ENCODE data around the gene CHST6. TPM values are rescaled to one million over a fixed set of nuclear protein-coding genes. Genes with fewer than 3 reads are reported as not detected.
"Not testable (repeated sequence)": the region's sequence is repeated elsewhere in the genome, so short reads cannot be mapped to it uniquely, and the experiment has no call there.

The CHST6 gene
- total RNA-seq, 2 experiments from 2014 or later: not detected

DNA sequence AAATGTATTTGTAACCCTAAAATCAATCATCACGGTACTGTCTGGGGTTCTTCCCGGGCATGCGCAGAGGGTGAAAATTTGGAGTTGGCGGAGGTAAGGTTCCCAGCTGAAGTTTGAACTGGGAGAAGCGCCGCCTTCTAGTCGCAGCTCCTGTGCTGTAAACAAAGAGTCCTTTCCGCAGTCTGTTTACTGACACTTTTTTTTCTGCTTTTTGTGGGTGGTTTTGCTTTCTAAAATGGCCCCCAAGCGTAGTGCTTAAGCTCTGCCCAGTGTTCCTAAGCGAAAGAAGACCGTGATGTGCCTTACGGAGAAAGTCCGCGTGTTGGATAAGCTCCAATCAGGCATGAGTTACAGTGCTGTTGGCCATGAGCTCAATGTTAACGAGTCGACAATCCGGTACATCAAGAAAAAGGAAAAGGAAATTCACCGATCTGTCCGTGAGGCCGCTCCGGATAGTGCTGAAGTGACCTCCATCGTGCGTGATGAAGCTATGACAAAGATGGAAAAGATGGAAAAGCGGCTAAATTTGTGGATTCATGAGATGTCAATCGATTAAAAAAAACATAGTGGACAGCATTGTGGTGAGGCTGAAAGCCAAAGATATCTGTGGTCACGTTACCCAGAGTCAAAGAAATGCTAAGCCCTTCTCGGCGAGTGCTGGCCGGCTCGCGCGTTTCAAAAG, 61.4 kb downstream of the CHST6 start:
- no peaks in the 10 kb centered on the region for H3K9me3 Mint-ChIP-seq
- intact Hi-C loops (cut with micrococcal nuclease): no loop called here
- ChIA-PET POLR2A (interaction anchor here (1.0 to 2.3 kb wide), 8 partner anchors 11 to 214 kb away, joined by 3 to 12 read pairs (median 5); partner anchors contain the start of genes KARS1, TERF2IP and TMEM170A), CTCF (interaction anchor here (0.9 to 3.6 kb wide), 11 partner anchors 8 to 234 kb away, joined by 3 to 13 read pairs (median 4); partner anchors contain the start of genes KARS1, TERF2IP and TMEM170A)
- peaks cover 29% of the 10 kb centered on the region for H3K4me1 Mint-ChIP-seq (ENCODE audit: low read depth)
- no peaks in the 10 kb centered on the region for H3K27me3 Mint-ChIP-seq
- peaks cover 15% of the 10 kb centered on the region for H3K36me3 Mint-ChIP-seq (ENCODE audit: low read depth)
- DNase-seq (peak; percentile 72), ATAC-seq (peak; percentile 70)
- H3K4me3 Mint-ChIP-seq: peak overlapping the region; percentile 77
- H3K27ac Mint-ChIP-seq: peak overlapping the region; percentile 94
- TF ChIP-seq, protein P1, sequence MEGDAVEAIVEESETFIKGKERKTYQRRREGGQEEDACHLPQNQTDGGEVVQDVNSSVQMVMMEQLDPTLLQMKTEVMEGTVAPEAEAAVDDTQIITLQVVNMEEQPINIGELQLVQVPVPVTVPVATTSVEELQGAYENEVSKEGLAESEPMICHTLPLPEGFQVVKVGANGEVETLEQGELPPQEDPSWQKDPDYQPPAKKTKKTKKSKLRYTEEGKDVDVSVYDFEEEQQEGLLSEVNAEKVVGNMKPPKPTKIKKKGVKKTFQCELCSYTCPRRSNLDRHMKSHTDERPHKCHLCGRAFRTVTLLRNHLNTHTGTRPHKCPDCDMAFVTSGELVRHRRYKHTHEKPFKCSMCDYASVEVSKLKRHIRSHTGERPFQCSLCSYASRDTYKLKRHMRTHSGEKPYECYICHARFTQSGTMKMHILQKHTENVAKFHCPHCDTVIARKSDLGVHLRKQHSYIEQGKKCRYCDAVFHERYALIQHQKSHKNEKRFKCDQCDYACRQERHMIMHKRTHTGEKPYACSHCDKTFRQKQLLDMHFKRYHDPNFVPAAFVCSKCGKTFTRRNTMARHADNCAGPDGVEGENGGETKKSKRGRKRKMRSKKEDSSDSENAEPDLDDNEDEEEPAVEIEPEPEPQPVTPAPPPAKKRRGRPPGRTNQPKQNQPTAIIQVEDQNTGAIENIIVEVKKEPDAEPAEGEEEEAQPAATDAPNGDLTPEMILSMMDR (IDR thresholded peaks at IDR 0.05): no peak

DNA sequence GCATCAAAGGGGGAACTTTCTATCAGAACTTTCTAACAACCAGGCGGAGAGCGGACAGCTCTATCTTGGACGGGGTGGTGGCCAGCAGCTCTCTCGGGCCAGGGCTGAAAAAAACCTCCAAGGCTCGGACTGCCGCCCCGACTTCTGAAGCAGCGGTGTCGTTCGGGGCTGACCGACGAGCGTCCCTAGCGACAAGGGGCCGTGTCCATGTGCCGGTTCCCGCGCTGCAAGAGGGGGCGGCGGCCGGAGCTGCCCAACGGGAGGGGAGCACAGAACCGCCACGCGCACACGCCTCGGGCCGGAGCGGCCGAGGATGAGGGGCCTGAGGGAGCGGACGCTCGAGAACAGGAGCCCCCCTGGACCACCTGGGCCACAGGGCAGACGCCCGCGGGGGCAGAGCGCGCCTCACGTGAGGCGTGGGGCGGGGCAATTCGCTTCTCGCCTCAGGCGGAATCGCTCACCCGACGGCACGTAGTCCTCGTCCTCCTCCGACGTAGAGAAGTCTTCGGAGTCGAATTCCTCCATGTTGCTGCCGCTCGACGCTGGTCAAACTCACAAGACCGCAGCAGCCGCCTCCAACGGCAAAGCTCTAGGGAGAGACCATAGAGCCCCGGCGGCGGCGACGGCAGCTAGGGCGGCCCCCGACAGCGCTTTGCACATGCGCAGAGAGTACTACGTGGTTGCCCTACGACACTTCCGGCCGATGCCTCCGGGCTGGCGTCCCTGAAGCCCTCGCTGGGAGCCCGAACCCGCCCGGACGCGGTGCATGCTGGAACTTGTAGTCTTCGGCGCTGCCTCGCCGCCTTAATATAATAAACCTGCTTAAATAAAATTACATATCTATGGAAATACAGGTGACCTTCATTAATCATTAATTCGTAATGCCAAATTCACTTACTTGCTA, 62.2 kb downstream of the CHST6 start, which contains the start of gene CFDP1:
Gene CFDP1 (minus strand): TSS at position 676 of the 904 bp plus-strand sequence. CDS start 151 bp downstream, at position 525.
- H3K9me3 Mint-ChIP-seq: no peaks in the 10 kb centered on the region
- no peaks in the 10 kb centered on the region for H3K27me3 Mint-ChIP-seq
- TF ChIP-seq, protein P1 (IDR thresholded peaks at IDR 0.05): no peak
- peak within 1 kb of the TSS; percentile 94 for H3K27ac Mint-ChIP-seq
- H3K4me1 Mint-ChIP-seq (ENCODE audit: low read depth): peaks cover 29% of the 10 kb centered on the region
- intact Hi-C loops (cut with micrococcal nuclease): no loop called here
- DNase-seq: peak; percentile 96
- peaks cover 15% of the 10 kb centered on the region for H3K36me3 Mint-ChIP-seq (ENCODE audit: low read depth)
- ATAC-seq: peak; percentile 92
- ChIA-PET POLR2A (interaction anchor here (0.6 to 2.3 kb wide), 10 partner anchors 12 to 427 kb away, joined by 3 to 12 read pairs (median 5); partner anchors contain the start of genes KARS1, TERF2IP and TMEM170A), CTCF (interaction anchor here (0.9 to 3.6 kb wide), 12 partner anchors 9 to 234 kb away, joined by 3 to 13 read pairs (median 4); partner anchors contain the start of genes KARS1, TERF2IP and TMEM170A)
- peak within 1 kb of the TSS; percentile 77 for H3K4me3 Mint-ChIP-seq

DNA sequence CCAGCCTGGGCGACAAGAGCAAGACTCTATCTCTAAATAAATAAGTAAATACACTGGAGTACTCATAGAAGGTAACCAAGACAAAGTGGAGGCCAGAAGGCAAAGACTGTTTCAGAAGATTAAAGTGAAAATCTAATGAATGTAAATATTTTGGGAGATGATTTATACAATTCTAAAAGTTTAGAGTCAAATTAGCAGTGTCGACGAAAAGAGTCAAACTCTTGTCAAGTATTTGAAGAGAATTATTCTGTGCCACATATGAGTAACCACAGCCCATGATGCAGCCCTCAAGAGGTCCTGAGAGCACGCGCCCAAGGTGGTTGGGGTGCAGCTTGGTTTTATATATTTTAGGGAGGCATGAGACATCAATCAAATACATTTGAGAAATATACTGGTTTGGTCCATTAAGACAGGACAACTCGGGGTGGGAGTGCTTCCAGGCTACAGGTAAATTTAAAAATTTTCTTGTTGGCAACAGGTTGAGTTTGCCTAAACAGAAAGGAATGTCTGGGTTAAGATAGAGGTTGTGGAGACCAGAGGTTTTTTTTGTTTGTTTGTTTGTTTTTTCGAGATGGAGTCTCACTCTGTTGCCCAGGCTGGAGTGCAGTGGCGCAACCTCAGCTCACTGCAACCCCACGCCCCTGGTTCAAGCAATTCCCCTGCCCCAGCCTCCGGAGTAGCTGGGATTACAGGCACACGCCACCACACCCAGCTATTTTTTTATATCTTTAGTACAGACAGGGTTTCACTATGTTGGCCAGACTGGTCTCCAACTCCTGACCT, 65.4 kb downstream of the CHST6 start:
- H3K4me1 Mint-ChIP-seq (ENCODE audit: low read depth): peaks cover 44% of the 10 kb centered on the region
- no peak for ATAC-seq
- H3K9me3 Mint-ChIP-seq: no peaks in the 10 kb centered on the region
- no peak overlapping the region for H3K4me3 Mint-ChIP-seq
- TF ChIP-seq, protein P1 (IDR thresholded peaks at IDR 0.05): no peak
- H3K36me3 Mint-ChIP-seq (ENCODE audit: low read depth): peaks cover 15% of the 10 kb centered on the region
- no peak for DNase-seq
- H3K27me3 Mint-ChIP-seq: no peaks in the 10 kb centered on the region
- intact Hi-C loops (cut with micrococcal nuclease): no loop called here
- ChIA-PET CTCF (no interaction called here), POLR2A (no interaction called here)
- no peak overlapping the region for H3K27ac Mint-ChIP-seq

DNA sequence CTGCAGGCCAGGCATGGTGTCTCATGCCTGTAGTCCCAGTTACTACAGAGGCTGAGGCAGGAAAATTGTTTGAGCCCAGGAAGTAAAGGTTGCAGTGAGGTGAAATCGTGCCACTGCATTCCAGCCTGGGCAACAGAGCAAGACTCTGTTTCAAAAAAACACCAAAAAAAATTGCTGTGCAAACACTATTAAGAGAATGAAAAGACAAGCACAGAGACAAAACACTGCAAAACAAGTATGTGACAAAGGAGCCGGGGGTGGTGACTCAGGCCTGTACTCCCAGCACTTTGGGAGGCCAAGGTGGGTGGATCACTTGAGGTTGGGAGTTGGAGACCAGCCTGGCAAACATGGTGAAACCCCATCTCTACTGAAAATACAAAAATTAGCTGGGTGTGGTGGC, 68.7 kb downstream of the CHST6 start:
- Mint-ChIP-seq H3K36me3 (ENCODE audit: low read depth) (peaks cover 11% of the 10 kb centered on the region), H3K4me1 (ENCODE audit: low read depth) (peaks cover 35% of the 10 kb centered on the region)
- H3K4me3 Mint-ChIP-seq; H3K27ac Mint-ChIP-seq; POLR2A ChIA-PET; ATAC-seq; H3K27me3 Mint-ChIP-seq; intact Hi-C loops (cut with micrococcal nuclease); H3K9me3 Mint-ChIP-seq: not testable (repeated sequence)
- CTCF ChIA-PET: interaction anchor here (1.1 kb wide), 1 partner anchor 46 kb away, joined by 3 read pairs; no protein-coding TSS in a partner anchor
- DNase-seq: peak; percentile 22

DNA sequence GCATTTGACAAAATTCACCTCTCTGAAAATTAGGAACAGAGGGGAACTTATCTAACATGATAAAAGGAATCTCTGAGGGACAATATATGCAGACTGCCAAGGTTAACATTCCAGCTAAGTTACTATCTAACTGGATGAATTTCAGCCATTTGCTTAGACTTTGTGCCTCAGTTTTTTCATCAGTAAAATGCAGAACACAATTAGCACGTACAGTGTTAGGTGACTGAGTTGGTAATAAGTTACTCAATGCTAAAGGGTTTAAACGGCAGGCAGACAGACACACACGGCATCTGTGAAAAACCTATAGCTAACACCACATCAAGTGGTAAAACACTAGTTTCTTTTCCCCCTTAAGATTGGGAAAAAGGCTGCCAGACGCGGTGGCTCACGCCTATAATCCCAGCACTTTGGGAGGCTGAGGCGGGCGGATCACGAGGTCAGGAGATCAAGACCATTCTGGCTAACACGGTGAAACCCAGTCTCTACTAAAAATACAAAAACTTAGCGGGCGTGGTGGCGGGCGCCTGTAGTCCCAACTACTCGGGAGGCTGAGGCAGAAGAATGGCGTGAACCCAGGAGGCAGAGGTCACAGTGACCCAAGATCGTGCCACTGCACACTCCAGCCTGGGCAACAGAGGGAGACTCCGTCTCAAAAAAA, 71.0 kb downstream of the CHST6 start:
- ATAC-seq; H3K9me3 Mint-ChIP-seq; DNase-seq; H3K4me3 Mint-ChIP-seq; H3K27ac Mint-ChIP-seq; H3K27me3 Mint-ChIP-seq; H3K36me3 Mint-ChIP-seq (ENCODE audit: low read depth); intact Hi-C loops (cut with micrococcal nuclease): not testable (repeated sequence)
- CTCF ChIA-PET: interaction anchor here (0.6 kb wide), 1 partner anchor 340 kb away, joined by 3 read pairs; no protein-coding TSS in a partner anchor
- POLR2A ChIA-PET: interaction anchor here (0.7 kb wide), 1 partner anchor 765 kb away, joined by 3 read pairs; no protein-coding TSS in a partner anchor
- H3K4me1 Mint-ChIP-seq (ENCODE audit: low read depth): peaks cover 34% of the 10 kb centered on the region
